Measurements from ENCODE around the gene COA8. TPM values are rescaled to one million over a fixed set of nuclear protein-coding genes. Genes with fewer than 3 reads are reported as not detected.

The COA8 gene
- total and polyA plus RNA-seq, 9 donors = 36.6 to 61.2 (median 48.7) TPM

DNA sequence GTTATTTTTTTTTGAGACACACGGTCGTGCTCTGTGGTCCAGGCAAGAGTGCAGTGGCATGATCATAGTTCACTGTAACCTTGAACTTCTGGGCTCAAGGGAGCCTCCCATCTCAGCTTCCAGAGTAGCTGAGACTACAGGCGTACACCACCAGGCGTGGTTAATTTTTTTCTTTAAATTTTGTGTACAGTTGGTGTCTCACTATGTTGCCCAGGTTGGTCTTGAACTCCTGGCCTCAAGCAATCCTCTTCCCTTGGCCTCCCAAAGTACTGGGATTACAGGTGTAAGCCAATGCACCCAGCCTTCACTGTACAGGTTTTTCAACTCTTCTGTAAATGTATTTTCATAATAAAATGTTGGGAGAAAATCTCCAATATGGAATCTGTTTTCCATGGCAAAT, 60.5 kb downstream of the COA8 start:
- no peaks in the 10 kb centered on the region for H3K36me3 ChIP-seq (ENCODE audit: control insufficient read depth, insufficient read depth, low read length)
- H3K4me1 ChIP-seq (ENCODE audit: control insufficient read depth, insufficient read depth, low read length) = peaks cover 37% of the 10 kb centered on the region
- WGBS (ENCODE audit: insufficient coverage) = 77% methylated on average over 2 of the region's 4 CpGs
- H3K9me3 ChIP-seq (replicated peaks; ENCODE audit: control insufficient read depth, low read depth, low read length) = no peaks in the 10 kb centered on the region
- no peak overlapping the region for H3K4me3 ChIP-seq (ENCODE audit: low read length)
- peaks cover 4% of the 10 kb centered on the region for H3K27me3 ChIP-seq (ENCODE audit: control insufficient read depth, insufficient read depth, low read length)
- no peak overlapping the region for H3K27ac ChIP-seq (ENCODE audit: low read length)
- no peak for DNase-seq

- peaks cover 40% of the 10 kb centered on the region for H3K4me1 ChIP-seq (ENCODE audit: control insufficient read depth, insufficient read depth, low read length)
- H3K27me3 ChIP-seq (ENCODE audit: control insufficient read depth, insufficient read depth, low read length) = peaks cover 4% of the 10 kb centered on the region
- H3K9me3 ChIP-seq (replicated peaks; ENCODE audit: control insufficient read depth, low read depth, low read length) = no peaks in the 10 kb centered on the region
- no peak overlapping the region for H3K27ac ChIP-seq (ENCODE audit: low read length)
- peak; percentile 37 for DNase-seq
- no peaks in the 10 kb centered on the region for H3K36me3 ChIP-seq (ENCODE audit: control insufficient read depth, insufficient read depth, low read length)
- H3K4me3 ChIP-seq (ENCODE audit: low read length) = no peak overlapping the region
- WGBS (ENCODE audit: insufficient coverage) = 53% methylated on average over 15 of the region's 16 CpGs
These were observed 61.2 kb downstream of the COA8 start for GRCh38 chr14:103623883-103624482.

GRCh38 chr14:103624860-103625259, 62.1 kb downstream of the COA8 start:
- 25% methylated on average over 5 of the region's 10 CpGs for WGBS (ENCODE audit: insufficient coverage)
- Histone ChIP-seq H3K27ac (ENCODE audit: low read length) (no peak overlapping the region), H3K9me3 (replicated peaks; ENCODE audit: control insufficient read depth, low read depth, low read length) (no peaks in the 10 kb centered on the region), H3K4me1 (ENCODE audit: control insufficient read depth, insufficient read depth, low read length) (peaks cover 40% of the 10 kb centered on the region), H3K36me3 (ENCODE audit: control insufficient read depth, insufficient read depth, low read length) (no peaks in the 10 kb centered on the region), H3K27me3 (ENCODE audit: control insufficient read depth, insufficient read depth, low read length) (peaks cover 4% of the 10 kb centered on the region), H3K4me3 (ENCODE audit: low read length) (no peak overlapping the region)
- DNase-seq = no peak

GRCh38 chr14:103625356-103626095, 62.8 kb downstream of the COA8 start:
- 56% methylated on average over 7 of the region's 11 CpGs for WGBS (ENCODE audit: insufficient coverage)
- Histone ChIP-seq H3K27ac (ENCODE audit: low read length) (no peak overlapping the region), H3K36me3 (ENCODE audit: control insufficient read depth, insufficient read depth, low read length) (no peaks in the 10 kb centered on the region), H3K27me3 (ENCODE audit: control insufficient read depth, insufficient read depth, low read length) (peaks cover 4% of the 10 kb centered on the region), H3K4me1 (ENCODE audit: control insufficient read depth, insufficient read depth, low read length) (peaks cover 43% of the 10 kb centered on the region), H3K9me3 (replicated peaks; ENCODE audit: control insufficient read depth, low read depth, low read length) (no peaks in the 10 kb centered on the region), H3K4me3 (ENCODE audit: low read length) (no peak overlapping the region)
- no peak for DNase-seq

DNA sequence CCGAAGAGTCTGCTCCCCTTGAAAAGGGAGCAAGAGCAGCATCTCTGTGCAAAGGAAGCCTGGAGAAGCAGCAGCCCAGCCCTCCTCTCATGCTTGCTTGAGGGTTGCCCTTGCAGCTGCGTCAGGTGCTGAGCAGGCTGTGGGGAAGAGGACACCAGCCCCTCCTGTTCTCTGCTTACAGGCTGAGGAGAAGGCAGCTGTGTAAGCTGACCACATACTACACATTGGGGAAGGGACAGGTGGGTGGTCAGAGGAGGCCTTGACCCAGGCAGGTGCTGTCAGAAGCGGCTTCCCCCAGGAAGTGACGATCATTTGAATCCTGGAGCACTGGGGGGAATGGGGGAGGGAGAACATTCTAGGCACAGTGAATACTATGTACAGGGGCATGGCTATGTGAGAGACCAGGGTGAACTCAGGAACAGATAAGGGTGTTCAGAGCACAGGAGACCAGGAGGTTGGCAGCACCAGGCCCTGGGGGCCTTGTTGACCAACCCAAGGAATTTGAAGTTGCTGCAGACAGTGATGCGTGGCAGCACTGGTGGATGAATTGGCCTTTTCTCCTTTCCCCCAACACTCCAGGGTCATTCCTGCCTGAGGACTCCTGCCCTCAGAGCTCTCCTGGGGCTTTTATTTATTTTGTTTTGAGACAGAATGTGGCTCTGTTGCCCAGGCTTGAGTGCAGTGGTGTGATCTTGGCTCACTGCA, 63.5 kb downstream of the COA8 start:
- Histone ChIP-seq H3K4me1 (ENCODE audit: control insufficient read depth, insufficient read depth, low read length) (peaks cover 47% of the 10 kb centered on the region), H3K27ac (ENCODE audit: low read length) (no peak overlapping the region), H3K36me3 (ENCODE audit: control insufficient read depth, insufficient read depth, low read length) (no peaks in the 10 kb centered on the region), H3K4me3 (ENCODE audit: low read length) (no peak overlapping the region), H3K27me3 (ENCODE audit: control insufficient read depth, insufficient read depth, low read length) (peaks cover 4% of the 10 kb centered on the region), H3K9me3 (replicated peaks; ENCODE audit: control insufficient read depth, low read depth, low read length) (no peaks in the 10 kb centered on the region)
- peak; percentile 67 for DNase-seq
- 69% methylated on average over 3 of the region's 5 CpGs for WGBS (ENCODE audit: insufficient coverage)

DNA sequence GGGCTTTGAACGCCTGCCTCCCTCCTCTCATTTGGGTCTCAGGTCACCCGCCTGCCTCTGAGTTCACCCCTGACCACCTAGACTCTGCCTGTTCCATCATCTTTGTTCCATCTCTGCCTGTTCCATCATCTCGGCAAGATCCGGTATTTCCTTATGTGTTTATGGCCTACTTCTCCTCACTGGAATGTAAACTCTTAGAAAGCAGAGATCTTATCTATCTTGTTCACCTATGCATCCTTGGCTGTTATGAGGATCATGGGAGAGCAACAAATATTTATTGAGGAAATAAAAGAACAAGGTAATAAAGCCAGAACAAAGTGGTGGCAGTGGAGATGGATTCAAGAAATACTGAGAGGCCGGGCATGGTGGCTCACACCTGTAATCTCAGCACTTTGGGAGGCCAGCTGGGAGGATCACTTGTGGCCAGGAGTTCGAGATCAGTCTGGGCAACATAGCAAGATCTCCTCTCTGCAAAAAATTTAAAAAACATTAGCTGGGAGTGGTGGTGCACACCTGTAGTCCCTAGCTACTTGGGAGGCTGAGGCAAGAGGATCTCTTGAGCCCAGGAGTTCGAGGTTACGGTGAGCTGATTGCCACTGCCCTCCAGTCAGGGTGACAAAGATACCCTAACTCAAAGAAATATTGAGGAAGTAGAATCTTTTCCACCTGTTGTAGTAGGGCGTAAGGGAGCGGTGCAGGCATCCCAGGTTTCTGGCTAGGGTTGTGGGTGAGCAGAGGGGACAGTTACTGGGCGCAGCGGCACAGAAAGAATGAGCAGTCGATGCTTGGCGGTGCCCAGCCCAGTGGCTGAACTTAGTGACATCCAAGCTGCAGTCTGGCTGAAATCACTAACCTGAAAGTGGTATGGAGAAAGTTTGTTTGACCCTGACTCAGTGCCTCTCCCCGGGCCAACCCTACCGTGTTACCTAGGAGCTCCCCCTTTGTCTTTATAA, 64.6 kb downstream of the COA8 start:
- peaks cover 4% of the 10 kb centered on the region for H3K27me3 ChIP-seq (ENCODE audit: control insufficient read depth, insufficient read depth, low read length)
- H3K9me3 ChIP-seq (replicated peaks; ENCODE audit: control insufficient read depth, low read depth, low read length) = no peaks in the 10 kb centered on the region
- WGBS (ENCODE audit: insufficient coverage) = 95% methylated on average over 7 of the region's 16 CpGs
- no peak overlapping the region for H3K4me3 ChIP-seq (ENCODE audit: low read length)
- peak overlapping the region; percentile 96 for H3K27ac ChIP-seq (ENCODE audit: low read length)
- no peaks in the 10 kb centered on the region for H3K36me3 ChIP-seq (ENCODE audit: control insufficient read depth, insufficient read depth, low read length)
- DNase-seq = no peak
- peaks cover 47% of the 10 kb centered on the region for H3K4me1 ChIP-seq (ENCODE audit: control insufficient read depth, insufficient read depth, low read length)

- H3K27me3 ChIP-seq (ENCODE audit: control insufficient read depth, insufficient read depth, low read length) = peaks cover 4% of the 10 kb centered on the region
- whole genome bisulfite sequencing (ENCODE audit: insufficient coverage) = 7% methylated on average over 18 of the region's 31 CpGs
- peak; percentile 65 for DNase-seq
- no peaks in the 10 kb centered on the region for H3K9me3 ChIP-seq (replicated peaks; ENCODE audit: control insufficient read depth, low read depth, low read length)
- peaks cover 7% of the 10 kb centered on the region for H3K36me3 ChIP-seq (ENCODE audit: control insufficient read depth, insufficient read depth, low read length)
- peak overlapping the region; percentile 80 for H3K4me3 ChIP-seq (ENCODE audit: low read length)
- H3K4me1 ChIP-seq (ENCODE audit: control insufficient read depth, insufficient read depth, low read length) = peaks cover 47% of the 10 kb centered on the region
- H3K27ac ChIP-seq (ENCODE audit: low read length) = peak overlapping the region; percentile 96
These were observed 65.5 kb downstream of the COA8 start for GRCh38 chr14:103628221-103628683.

DNA sequence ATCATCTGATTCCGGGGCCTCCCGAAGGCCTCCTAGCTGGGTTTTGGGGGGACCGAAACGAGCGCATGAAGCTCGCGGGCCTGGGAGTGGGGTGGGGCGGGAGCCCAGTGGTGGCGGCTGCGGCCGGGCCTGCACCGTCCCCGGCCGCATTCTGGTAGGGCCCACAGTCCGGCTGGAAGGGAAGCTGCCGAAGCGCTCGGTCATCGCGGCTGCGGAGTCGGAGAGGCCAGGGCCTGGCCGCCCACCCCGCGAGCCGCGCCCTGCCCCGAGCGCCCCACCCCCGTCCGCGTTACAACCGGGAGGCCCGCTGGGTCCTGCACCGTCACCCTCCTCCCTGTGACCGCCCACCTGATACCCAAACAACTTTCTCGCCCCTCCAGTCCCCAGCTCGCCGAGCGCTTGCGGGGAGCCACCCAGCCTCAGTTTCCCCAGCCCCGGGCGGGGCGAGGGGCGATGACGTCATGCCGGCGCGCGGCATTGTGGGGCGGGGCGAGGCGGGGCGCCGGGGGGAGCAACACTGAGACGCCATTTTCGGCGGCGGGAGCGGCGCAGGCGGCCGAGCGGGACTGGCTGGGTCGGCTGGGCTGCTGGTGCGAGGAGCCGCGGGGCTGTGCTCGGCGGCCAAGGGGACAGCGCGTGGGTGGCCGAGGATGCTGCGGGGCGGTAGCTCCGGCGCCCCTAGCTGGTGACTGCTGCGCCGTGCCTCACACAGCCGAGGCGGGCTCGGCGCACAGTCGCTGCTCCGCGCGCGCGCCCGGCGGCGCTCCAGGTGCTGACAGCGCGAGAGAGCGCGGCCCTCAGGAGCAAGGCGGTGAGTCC, 66.1 kb downstream of the COA8 start, which contains the start of gene KLC1:
Gene KLC1, plus strand, starts transcription at position 528 of the 819 bp plus-strand sequence. CDS start 25,354 bp downstream, outside the sequence.
- Histone ChIP-seq H3K9me3 (replicated peaks; ENCODE audit: control insufficient read depth, low read depth, low read length) (no peaks in the 10 kb centered on the region), H3K4me1 (ENCODE audit: control insufficient read depth, insufficient read depth, low read length) (peaks cover 45% of the 10 kb centered on the region), H3K27ac (ENCODE audit: low read length) (peak within 1 kb of the TSS; percentile 96), H3K4me3 (ENCODE audit: low read length) (peak within 1 kb of the TSS; percentile 80), H3K27me3 (ENCODE audit: control insufficient read depth, insufficient read depth, low read length) (peaks cover 3% of the 10 kb centered on the region), H3K36me3 (ENCODE audit: control insufficient read depth, insufficient read depth, low read length) (peaks cover 10% of the 10 kb centered on the region)
- under 1% methylated on average over 92 of the region's 97 CpGs for WGBS (ENCODE audit: insufficient coverage)
- peak; percentile 91 for DNase-seq
